Tibial artery (tissue), 4 donors: ENCODE measurements around the gene GRIK5.
"Not testable (repeated sequence)": the region's sequence is repeated elsewhere in the genome, so short reads cannot be mapped to it uniquely, and the experiment has no call there.

Experiments
- DNase-seq, 2 donors: peaks; one replicate each; pipeline ENCODE4 v3.0.0-alpha.2; 2019
- H3K27ac ChIP-seq, 2 donors: fragments of 200-600 bp; sonication (generic) in 1 of 2; 1 replicate in 1 of 2; 2 replicates in 1 of 2; pipeline ENCODE4 v1.5.1; 2018 to 2019; ENCODE audit warnings: mild to moderate bottlenecking in 1 of 2
- H3K27me3 ChIP-seq, 2 donors: fragments of 200-600 bp; sonication (generic) in 1 of 2; one replicate each; pipeline versions ENCODE4 v1.5.1 to v1.6.0; 2016 to 2019
- H3K36me3 ChIP-seq, 3 donors: fragments of 200-600 bp; sonication (generic) in 2 of 3; one replicate each; pipeline ENCODE4 v1.5.1; 2016 to 2019; ENCODE audit warnings: mild to moderate bottlenecking in 2 of 3
- H3K4me1 ChIP-seq, 4 donors: fragments of 200-600 bp; sonication (generic) in 2 of 4; 1 replicate in 3 of 4; 2 replicates in 1 of 4; pipeline ENCODE4 v1.5.1; 2016 to 2019
- H3K4me3 ChIP-seq, 2 donors: fragments of 200-600 bp; sonication (generic) in 1 of 2; 1 replicate in 1 of 2; 2 replicates in 1 of 2; pipeline ENCODE4 v1.5.1; 2018 to 2019; ENCODE audit warnings: mild to moderate bottlenecking in 2 of 2
- H3K9me3 ChIP-seq, 3 donors: fragments of 200-600 bp; sonication (generic) in 1 of 3; one replicate each; pipeline ENCODE4 v1.5.1; 2016 to 2019
- CTCF ChIP-seq, 2 experiments: fragments of 200-600 bp in 1 of 2; fragments of 450-650 bp in 1 of 2; IDR thresholded peaks; one replicate each; pipeline ENCODE4 v1.5.1; 2017 to 2019; ENCODE audit warnings: antibody characterized with exemption in 2 of 2, mild to moderate bottlenecking in 1 of 2, moderate library complexity in 1 of 2
- intact Hi-C: fragments of 100-400 bp; cut with DNase I; formaldehyde crosslinking; loops from one replicate; pipeline ENCODE4 v1.15.0; 2023; ENCODE audit warnings: low total_unique reads

GRIK5 gene

GRCh38 chr19:42040031-42040430 lies 30.0 kb downstream of the GRIK5 start:
- no peaks in the 10 kb centered on the region for H3K4me1 ChIP-seq
- H3K27ac ChIP-seq: no peak overlapping the region
- no peak for DNase-seq
- H3K27me3 ChIP-seq: no peaks in the 10 kb centered on the region
- no peak for TF ChIP-seq CTCF (IDR thresholded peaks at IDR 0.05)
- peaks cover 5 to 64% (median 23%) of the 10 kb centered on the region in 3 donors for H3K36me3 ChIP-seq
- no peaks in the 10 kb centered on the region for H3K9me3 ChIP-seq
- H3K4me3 ChIP-seq: no peak overlapping the region
- intact Hi-C loops: no loop called here

- no peaks in the 10 kb centered on the region for H3K27me3 ChIP-seq
- H3K27ac ChIP-seq: no peak overlapping the region
- DNase-seq: no peak
- H3K9me3 ChIP-seq: no peaks in the 10 kb centered on the region
- no peak for TF ChIP-seq CTCF (IDR thresholded peaks at IDR 0.05)
- peaks cover 5 to 56% (median 23%) of the 10 kb centered on the region in 3 donors for H3K36me3 ChIP-seq
- H3K4me3 ChIP-seq: no peak overlapping the region
- intact Hi-C loops: no loop called here
- H3K4me1 ChIP-seq: no peaks in the 10 kb centered on the region
Measured at GRCh38 chr19:42038666-42039065, 31.3 kb downstream of the GRIK5 start.

- Histone ChIP-seq H3K27me3 (no peaks in the 10 kb centered on the region), H3K36me3 (peaks cover 5 to 50% (median 23%) of the 10 kb centered on the region in 3 donors), H3K4me1 (no peaks in the 10 kb centered on the region), H3K4me3 (no peak overlapping the region), H3K9me3 (no peaks in the 10 kb centered on the region), H3K27ac (no peak overlapping the region)
- intact Hi-C loops: no loop called here
- TF ChIP-seq CTCF (IDR thresholded peaks at IDR 0.05): no peak
- DNase-seq: no peak
Measured at GRCh38 chr19:42037649-42038048, 32.4 kb downstream of the GRIK5 start.

GRCh38 chr19:42034640-42035391 lies 35.2 kb downstream of the GRIK5 start:
- H3K36me3 ChIP-seq: peaks cover 0 to 27% (median 7%) of the 10 kb centered on the region in 3 donors
- H3K4me3 ChIP-seq, H3K27me3 ChIP-seq, intact Hi-C loops, H3K27ac ChIP-seq, H3K9me3 ChIP-seq, H3K4me1 ChIP-seq: not testable (repeated sequence)
- DNase-seq: peak in 1 of 2 donors; percentile 28
- peak; percentile 50 to 79 for TF ChIP-seq CTCF (IDR thresholded peaks at IDR 0.05)

GRCh38 chr19:42033413-42033812 lies 36.6 kb downstream of the GRIK5 start:
- no peaks in the 10 kb centered on the region for H3K27me3 ChIP-seq
- intact Hi-C loops: no loop called here
- no peaks in the 10 kb centered on the region for H3K4me1 ChIP-seq
- peaks cover 0 to 19% (median 7%) of the 10 kb centered on the region in 3 donors for H3K36me3 ChIP-seq
- no peak for DNase-seq
- H3K9me3 ChIP-seq: no peaks in the 10 kb centered on the region
- no peak overlapping the region for H3K27ac ChIP-seq
- no peak overlapping the region for H3K4me3 ChIP-seq
- TF ChIP-seq CTCF (IDR thresholded peaks at IDR 0.05): no peak
